OCI-LY7 (cell line): ENCODE results near the gene PXMP4.

Experiments
- CTCF ChIP-seq: fragments of 200-600 bp; sonication (generic); conservative IDR thresholded peaks from 2 replicates; pipeline ENCODE4 v1.5.1; 2014; ENCODE audit warnings: mild to moderate bottlenecking, antibody characterized with exemption, low read length, moderate library complexity, mixed read lengths
- EZH2phosphoT487 ChIP-seq: fragments of 200-600 bp; sonication (generic); IDR thresholded peaks from 2 replicates; pipeline ENCODE4 v1.6.1; 2018; ENCODE audit warnings: low read depth, borderline replicate concordance, mild to moderate bottlenecking, mixed run types, antibody characterized with exemption, low read length, moderate library complexity, mixed read lengths

- no peak for TF ChIP-seq CTCF
- TF ChIP-seq EZH2phosphoT487: no peak
Observed at GRCh38 chr20:33686984-33687366, 33.1 kb downstream of the PXMP4 start.
